ENCODE results near the gene IRX2.

DNA sequence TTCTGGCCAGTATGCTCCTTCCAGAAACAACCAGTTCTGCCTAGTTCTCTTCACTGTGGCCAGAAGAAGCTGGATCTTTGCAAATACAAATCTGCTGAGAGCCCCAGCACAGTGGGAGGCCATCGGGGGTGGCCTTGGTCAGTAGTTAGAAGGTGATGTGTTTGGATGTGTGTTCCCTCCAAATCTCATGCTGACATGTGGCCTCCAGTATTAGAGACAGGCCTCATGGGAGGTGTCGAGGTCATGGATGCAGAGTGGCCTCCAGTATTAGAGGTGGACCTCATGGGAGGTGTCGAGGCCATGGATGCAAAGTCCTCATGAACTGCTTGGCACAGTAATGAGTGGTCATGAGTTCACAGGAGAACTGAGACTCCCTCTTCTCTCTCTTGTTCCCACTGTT, 7.6 kb upstream of the IRX2 start:
- no peak for TF ChIP-seq POLR2A (IDR thresholded peaks at IDR 0.05)
- no peak for TF ChIP-seq CTCF (IDR thresholded peaks at IDR 0.05)
- no peak for TF ChIP-seq POLR2AphosphoS5 (IDR thresholded peaks at IDR 0.05)
- no peak for TF ChIP-seq EP300 (IDR thresholded peaks at IDR 0.05)

Measured in stomach (tissue), 4 donors.